ENCODE results near the gene RAB31. TPM values are rescaled to one million over a fixed set of nuclear protein-coding genes. Genes with fewer than 3 reads are reported as not detected.
A peak's percentile ranks its signal among the peaks of the same experiment; 100 is the strongest.

RAB31 gene
- total RNA-seq, 1 experiment from 2014 or later: 66.9 TPM

DNA sequence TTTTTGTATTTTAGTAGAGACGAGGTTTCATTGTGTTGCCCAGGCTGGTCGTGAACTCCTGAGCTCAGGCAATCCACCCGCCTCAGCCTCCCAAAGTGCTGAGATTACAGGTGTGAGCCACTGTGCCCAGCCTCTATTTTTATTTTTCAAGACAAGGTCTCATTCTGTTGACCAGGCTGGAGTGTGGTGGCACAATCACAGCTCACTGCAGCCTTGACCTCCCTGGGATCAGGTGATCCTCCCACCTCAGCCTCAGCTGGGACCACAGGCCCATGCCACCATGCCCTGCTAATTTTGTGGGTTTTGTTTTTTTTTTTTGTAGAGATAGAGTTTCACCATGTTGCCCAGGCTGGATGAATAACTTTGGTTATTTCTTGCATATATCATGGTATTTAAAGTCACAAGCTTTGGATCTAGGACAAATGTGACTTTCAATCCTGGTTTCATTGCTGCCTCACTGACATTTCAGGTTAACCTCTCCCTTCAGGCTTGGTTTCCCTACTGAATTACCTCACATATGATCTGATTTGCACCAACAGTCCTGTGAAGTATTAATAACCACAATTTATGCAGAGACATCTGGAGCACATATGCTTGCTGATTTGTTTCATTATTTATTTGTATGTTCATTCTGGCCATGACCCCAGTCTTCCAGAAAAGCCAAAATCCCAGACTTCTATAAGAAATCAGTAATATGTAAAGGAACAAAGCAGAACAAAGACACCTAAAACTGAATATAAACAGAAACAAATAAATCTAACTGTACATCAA is 17.5 kb upstream of the RAB31 start:
- no peak for DNase-seq (ENCODE audit: extremely low read depth, low read depth)

DNA sequence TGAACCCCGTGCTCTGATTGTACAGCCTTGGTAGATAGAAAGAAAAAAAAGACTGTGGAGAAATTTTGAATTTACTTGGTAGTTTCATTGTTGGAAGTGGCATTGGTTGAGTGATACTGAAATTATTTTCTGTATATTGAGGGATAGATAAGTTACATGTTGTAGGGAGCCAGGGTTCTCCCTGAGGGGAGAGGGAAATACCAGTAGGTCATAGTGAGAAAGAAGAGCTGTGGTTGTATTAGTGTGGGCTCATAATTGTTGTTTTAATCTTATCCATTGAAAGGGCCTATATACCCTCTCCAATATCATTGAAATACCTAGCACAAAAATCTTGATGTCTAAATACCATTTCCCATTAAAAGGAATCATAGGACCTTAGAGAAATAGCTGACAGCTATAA is 16.9 kb upstream of the RAB31 start:
- no peak for DNase-seq (ENCODE audit: extremely low read depth, low read depth)

DNA sequence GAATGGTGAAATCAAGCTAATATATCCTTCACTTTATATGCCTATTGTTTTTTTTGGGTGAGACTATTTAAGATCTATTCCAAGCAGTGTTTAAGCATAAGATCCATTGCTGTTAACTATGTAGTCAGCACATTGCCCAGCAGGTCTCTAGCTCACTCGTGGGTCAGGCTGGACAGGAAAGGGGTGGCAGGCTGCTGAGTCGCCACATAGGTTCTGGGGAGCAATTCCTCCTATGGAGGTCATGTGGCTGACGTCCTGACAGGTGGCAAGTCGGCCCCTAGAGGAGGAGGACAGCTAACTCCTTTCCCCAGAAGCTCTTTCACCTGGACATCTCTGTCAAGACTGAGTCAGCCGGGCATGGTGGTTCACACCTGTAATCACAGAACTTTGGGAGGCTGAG is 13.9 kb upstream of the RAB31 start:
- DNase-seq (ENCODE audit: extremely low read depth, low read depth): no peak

DNA sequence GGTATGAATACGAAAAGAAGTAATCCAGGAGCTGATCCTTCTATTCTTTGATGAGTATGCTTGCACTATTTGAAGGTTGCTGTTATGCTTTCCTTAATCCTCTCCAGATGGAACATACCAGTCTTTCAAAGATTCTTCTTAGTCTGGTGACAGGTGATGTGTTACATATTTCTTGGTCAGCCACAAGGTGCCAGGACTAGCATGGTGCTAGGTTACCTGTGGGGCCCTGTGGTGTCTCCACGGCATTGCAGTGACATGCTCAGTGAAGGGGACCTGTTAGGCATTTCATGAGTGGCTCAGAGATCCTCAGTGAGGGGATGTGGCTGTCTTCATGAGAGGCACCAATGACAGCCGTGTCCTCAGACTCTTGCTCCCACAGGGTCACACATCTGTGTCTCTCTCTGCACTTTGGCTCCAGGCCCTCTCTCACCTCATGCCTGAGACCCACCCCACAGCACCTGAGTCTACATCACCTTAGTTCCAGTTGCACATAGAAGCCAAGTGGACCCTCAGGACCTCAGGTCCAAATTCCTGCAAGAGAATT is 13.1 kb upstream of the RAB31 start:
- no peak for DNase-seq (ENCODE audit: extremely low read depth, low read depth)

DNA sequence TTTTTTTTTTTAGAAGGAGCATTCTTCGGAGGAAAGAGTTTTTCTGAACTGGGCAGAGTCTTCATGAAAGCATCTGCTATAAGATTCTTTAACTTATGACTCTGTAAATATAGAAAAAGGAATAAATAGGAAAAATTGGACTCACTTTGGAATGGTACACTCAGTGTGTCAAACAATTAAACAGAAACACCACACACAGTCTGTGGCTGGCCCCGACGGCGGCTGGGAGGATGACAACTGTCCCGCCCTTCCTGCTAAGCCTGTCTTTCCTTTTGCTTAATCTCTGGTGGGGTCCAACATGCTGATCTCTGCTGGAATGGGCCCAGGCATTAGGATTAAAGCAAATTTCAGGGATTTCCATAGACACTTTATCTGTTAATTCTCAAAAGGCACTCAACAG is 12.5 kb upstream of the RAB31 start:
- DNase-seq (ENCODE audit: extremely low read depth, low read depth): no peak

DNA sequence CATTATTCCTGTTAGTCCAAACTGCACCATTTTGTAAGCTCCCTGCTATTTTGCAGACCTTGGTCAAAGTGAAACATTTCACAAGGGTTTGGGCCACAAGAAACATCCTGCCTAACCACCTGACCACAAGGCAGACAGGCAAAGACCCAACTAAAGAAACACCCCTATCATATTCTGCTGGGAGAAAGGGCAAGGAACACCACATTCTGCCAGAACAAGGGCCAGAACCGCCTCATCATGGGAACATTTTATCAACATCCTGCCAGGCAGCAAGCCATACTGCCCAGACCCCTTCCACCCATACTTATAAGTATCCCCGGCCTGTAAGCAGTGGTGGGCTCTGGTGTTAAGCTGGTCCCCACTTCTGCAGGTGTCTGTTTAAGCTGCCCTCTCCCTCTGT is 12.0 kb upstream of the RAB31 start:
- DNase-seq (ENCODE audit: extremely low read depth, low read depth): no peak

DNA sequence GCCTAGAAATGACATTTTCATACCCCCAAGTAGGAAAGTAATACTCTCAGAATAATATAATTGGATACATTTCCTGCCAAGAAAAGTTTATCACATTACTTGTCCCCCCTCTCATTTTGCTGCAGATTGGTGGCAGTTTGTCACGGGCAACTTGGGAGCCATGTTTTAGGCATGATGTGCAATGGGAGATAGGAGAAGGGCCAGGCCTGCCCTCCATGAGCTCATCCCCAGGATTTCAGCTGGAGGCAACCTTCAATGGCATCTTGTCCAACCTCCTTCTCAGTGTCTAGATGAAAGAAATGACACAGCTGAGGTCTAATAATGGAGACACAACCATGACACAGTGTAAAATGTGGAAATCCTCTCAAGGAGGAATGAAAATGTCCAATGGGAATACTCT is 11.4 kb upstream of the RAB31 start:
- DNase-seq (ENCODE audit: extremely low read depth, low read depth): no peak

DNA sequence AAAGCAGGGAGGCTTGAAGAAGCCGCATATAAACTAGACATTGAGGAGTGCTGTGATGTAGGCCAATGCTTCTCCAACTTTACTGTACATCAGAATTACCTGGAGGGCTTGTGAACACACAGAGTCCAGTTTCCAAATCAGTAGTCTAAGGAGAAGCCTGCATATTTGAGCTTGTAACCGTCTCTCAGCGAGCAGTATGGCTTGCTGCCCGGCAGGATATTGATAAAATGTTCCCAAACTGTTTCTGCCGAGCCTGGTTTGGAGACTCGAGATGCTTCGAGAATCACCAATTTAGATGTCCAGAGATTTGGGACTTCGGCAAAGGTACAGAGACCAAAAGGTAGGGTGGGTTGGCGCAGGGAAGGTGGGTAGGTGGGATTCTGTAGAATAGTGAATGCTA is 11.0 kb upstream of the RAB31 start:
- DNase-seq (ENCODE audit: extremely low read depth, low read depth): no peak

DNA sequence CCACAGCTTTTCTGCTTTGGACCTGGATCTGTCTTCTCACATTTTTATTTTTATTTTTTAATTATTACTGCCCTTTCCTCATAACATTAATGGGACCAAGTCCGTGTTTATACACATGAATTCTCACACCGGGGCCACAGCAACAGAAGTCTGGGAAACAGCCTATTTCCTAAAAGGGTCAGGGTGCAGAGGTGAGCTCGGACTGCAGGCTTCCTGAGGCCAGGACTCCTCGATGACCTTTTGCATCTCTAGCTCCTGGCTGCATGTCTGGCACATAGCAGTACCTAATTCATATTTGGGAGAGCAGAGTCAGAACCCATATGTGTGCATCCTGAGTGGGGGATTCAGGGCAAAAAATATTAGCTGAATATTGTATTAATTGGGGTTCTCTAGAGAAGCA is 9.6 kb upstream of the RAB31 start:
- DNase-seq (ENCODE audit: extremely low read depth, low read depth): no peak

DNA sequence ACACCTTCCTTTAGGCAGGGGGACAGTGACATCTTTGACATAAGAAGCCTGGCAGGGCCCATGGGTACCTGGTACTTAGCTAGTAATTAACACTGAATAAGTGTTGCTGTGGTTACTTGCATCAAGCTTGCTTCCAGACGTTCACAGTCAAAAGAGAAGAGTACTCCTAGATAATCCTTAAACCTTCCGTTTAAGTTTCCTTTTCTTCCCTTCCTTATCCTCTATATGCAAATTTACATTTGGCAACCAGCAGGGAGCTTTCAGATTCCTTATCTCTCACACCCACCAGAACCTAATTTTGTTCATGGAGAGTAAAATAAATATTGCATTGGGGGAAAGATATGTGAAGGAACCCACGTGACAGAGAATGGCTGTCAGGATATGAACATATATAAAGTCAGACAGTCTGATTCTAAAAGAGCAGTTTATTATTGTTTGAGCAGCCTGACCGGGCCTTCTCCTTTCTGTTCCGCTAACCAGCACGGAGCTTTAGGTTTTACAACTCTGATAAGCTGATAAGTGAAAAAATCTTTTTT is 7.8 kb upstream of the RAB31 start:
- no peak for DNase-seq (ENCODE audit: extremely low read depth, low read depth)

DNA sequence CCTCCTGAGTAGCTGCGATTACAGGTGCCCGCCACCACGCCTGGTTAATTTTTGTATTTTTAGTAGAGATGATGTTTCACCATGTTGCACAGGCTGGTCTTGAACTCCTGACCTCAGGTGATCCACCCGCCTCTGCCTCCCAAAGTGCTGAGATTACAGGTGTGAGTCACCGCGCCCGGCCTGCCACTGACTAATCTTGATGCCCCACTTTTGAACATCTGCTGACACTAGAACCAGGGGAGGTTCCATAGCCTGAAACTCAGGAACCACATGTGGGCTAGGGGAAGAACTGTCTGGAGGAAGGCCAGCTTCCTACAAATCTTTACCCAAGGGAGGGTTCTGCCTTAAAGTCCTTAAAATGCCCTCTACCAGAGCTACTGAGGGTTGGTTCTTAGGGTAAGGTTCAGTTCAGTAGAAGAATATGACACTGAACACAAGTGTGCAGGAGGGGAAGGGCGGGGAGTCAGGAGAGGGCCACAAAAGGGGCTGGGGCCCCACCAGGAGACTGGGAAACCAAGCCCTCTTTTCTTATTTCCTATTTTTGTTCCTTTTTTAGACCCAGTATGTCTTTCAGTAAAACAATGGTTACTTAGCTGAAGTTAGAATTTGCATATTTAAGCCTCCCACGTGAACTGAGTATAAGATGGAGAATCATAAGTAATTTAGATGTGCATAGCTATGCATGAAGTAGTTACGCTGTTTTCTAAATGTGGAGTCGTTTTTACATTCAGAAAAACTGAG is 6.3 kb upstream of the RAB31 start:
- no peak for DNase-seq (ENCODE audit: extremely low read depth, low read depth)

DNA sequence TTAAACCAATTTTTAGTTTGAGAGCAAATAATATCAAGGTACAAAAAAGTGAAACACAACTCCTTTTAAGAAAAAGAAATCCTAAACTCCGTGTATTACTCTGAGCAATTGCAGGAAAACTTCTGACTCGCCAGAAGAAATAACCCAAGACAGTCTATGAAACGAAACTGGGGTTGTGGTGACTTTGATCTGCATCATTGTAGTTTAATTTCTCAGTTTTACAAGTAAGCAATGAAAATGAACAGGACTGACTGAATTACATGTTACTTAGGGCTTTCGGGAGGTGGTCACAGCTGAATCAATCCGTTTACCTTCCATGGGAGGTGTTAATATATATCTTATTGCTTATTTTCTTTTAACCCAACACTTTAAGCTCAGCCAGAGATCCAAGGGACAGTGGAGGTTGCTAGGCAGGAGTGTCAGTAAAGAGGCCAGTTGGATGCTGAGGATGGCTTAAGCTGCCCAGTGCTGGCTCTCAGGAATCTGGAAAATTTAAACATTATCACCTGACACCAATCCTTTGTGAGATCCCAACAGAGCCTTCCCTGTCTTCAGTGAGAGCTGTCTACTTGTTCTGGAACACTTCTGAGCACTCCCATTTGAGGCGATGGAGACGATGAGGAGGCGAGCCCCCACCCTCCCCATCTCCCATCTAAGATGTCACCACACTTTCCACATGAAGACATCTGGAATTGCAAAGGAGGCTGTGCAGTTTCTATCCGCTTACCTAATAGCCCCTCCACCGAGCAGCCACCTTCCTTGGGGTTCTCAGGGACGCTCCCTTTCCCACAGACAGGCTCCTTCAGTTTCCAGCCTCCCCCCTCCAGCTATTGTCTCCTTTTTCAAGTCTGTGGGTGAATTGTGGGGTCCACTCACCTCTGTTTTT is 3.6 kb upstream of the RAB31 start:
- DNase-seq (ENCODE audit: extremely low read depth, low read depth): no peak

DNA sequence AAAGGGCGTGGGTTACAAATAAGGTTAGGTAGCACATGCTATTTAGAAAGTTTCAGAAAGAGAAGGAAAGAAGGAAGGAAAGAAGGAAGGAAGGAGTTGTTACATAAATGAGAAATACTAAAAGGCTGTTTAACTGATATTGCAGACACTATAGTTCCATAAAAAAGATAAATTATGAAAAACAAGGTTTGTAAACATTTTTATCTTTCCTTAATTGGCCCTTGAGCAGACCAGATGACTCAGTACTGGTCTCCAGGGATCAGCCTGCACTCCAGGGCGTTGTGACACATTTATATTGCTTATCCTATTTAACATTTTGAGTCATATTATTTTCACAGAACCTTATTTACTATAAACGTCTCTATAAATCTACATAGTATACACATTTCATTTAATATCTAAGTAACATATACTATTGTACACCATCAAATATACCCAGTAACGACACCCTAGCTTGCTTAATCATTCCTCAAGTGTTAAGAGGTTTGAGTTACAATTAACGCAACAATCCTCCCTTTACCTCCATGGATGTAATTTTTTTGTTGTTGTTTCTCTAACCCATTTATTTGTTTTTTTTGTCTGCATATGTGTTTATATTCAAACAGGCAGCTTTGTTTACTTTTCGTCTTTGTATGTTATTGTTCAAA is 2.8 kb upstream of the RAB31 start:
- peak; percentile 62 for DNase-seq (ENCODE audit: extremely low read depth, low read depth)

DNA sequence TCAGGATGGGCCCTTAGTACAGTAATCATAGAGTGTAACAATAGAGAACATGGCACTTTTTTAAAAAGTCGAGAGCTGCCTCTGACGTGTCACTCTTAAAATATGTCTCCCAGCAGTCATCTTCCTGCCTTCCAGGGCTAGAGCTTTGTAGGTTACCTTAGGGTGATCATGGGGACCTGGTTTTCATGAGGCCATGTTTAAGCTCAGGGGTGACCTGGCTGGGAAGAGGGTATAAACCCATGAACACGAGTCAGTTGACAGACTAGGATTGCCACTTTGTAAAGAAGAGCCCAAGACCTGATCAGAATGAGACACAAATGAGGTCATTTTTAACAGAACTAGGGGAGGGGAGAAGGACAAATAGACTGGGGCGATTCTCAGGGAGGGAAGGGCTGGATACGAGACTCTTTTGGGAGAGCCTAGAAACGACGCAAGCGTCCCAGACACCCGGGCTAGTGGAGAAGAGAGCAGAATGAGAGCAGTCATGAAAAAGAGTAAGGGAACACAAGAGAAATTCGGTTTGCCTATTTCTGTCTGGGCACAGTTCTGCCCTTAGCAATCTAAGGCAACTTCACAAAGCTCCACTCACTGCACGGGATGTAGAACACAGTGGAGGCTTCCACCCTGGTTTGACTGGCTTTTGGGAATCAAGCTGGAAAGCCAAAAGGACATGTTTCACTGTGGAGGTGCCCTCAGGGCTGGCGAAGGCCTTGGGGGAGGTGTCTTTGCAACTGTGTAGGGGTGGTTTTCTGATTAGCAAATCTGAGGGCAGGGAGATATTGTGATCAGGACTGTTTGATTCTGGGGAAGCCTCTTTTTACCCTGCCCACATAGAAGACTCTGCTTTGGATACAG is 1.8 kb upstream of the RAB31 start:
- DNase-seq (ENCODE audit: extremely low read depth, low read depth): no peak

DNA sequence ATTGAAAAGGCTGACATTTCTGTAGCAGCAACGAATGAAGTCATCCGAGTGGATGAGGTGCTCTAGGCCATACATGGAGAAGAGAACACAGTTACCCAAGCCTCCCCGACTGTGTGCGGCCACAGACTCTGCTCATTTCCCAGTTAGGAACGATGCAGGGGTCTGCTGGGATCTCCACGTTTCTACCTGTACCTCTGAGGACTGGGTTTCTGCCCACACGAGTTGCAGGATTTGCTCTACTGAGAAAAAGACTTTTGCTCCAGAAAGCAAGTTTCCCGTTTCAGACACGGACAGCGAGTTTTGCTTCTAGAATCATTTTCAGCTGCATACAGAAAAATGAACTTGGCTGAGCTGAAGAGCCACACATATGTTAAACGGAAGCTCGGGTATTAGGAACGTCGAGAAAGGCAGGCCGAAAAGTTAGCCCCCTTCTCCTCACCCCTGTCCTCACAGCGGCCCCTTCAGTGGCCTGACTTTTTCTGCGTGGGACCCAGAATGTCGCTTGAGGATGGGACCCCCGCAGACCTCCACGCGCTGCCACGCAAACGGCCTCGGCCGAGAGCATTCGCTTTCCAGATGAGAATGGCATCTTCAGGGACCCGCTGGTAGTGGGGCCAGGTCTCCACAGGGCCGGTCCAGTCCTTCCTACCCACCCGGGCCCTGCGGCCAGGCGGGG is 582 bp upstream of the RAB31 start:
- DNase-seq (ENCODE audit: extremely low read depth, low read depth): no peak

DNA sequence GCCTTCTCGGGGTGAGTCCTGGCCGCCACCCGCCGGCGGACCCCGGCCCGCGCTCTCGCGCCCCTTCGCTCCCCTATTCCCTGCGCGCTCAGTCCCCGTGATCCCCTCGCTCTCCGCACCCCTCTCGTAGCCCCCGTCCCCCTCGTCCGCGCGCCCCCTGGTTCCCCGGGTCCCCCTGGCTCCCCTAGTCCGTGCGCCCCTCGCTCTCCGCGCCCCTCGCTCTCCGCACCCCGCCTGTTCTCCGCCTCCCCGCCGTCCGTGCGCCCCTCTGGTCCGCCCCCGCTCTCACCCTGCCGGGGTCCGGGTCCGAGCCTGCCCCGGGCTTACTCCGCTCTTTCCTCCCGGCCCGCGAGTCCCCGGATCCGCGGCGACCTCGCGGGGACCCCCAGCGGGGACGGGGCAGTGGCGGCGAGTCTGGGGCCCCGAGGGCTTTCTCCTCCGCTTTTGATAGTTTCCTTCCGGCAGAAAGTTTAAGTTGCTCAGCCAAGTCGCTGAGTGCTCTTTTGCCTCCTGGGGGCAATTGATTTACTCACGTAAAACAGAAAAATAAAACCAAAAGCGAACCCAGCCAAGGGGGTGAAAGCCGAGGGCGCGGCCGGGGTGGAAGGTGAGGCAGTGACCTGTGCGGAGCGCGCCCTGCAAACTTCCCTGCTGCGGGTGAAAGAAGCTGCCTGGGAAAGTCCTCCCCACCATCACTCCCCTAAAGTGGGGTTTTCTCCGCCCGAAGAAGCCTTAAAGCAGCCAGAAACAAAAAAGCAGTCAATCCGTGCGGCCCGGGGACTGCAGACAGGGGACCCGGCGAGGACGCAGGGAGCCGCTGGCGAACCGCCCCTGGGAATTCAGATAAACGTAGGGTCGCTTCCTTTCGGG is 568 bp downstream of the RAB31 start:
- no peak for DNase-seq (ENCODE audit: extremely low read depth, low read depth)

DNA sequence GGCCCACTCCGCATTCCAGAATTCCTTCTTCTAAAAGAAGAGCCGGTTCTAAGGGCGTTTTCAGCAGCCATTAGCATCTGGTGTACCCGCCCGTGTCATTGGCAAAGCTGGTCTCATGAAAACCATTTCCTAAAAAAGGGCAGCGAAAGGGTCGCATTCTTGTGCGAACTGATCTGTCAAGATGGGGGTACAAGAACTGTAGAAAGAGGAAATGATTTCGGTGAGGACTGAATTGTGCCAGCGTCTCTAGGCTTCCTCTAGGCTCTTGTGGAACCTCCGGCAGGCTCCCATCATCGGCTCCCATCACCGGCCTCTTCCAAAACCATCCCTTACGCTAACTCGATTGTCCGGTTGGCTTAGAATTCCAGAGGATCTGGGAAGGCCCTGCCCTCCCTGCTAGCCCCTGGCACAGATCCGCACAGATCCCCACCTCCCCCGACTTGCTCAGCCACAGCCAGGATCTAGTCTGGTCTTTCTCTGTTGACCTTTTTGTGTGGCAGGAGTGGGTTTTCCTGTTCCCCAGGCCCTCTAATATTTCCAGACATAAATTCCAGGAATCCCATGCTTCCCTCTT is 1.3 kb downstream of the RAB31 start:
- no peak for DNase-seq (ENCODE audit: extremely low read depth, low read depth)

DNA sequence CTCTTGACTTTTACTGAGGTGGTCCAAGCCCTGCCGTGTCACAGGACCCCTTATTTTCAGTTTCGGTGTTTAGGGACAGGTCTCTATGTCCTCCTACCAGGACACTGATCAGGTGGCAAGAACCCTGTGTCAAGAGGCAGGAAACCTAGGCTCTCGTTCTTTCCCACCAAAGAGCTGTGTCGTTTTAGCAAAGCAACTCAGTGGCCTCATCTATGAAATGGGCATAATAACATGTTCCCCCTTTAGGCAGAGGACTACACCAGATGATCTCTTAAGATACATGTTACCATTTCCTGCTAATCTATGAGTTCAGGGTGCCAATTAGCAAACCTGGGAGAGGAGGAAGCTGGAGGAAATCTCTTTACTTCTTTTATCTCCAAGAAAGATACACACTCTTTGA is 1.9 kb downstream of the RAB31 start:
- DNase-seq (ENCODE audit: extremely low read depth, low read depth): no peak
